HepG2 (cell line): ENCODE measurements around the gene TET3. TPM values are rescaled to one million over a fixed set of nuclear protein-coding genes. Genes with fewer than 3 reads are reported as not detected.

Experiments
- ATAC-seq: fragments of 200-7000 bp; cut with Tn5 transposase; 3 replicates; pipeline ENCODE4 v1.9.1; 2020; ENCODE audit warnings: mild to moderate bottlenecking, moderate library complexity
- BruUV-seq: library from RNA; stranded (reverse); fragments of 400-500 nt; replicated peaks from 2 replicates; lab custom pipeline; 2021; lab: Mats Ljungman, UMichigan
- CTCF ChIA-PET: fragments of 300-600 bp; formaldehyde crosslinking; extraction: SDS; loops from one replicate; lab custom pipeline; 2021; ENCODE audit warnings: low total read pairs, inconsistent platforms, low intra/inter-chr PET ratio; lab: Yijun Ruan, JAX
- POLR2A ChIA-PET: fragments of 350-600 bp; sonication (Branson Sonifier 250); formaldehyde crosslinking; loops from one replicate; lab custom pipeline; 2020; ENCODE audit warnings: antibody characterized with exemption, inconsistent platforms; lab: Yijun Ruan, JAX
- DNase-seq: peaks from one replicate; pipeline ENCODE4 v3.0.0-alpha.2; 2015; ENCODE audit warnings: low spot score
- FAIRE-seq: peaks from 3 replicates; lab custom pipeline; 2011; peaks lifted over from hg19 to GRCh38; lab: Jason Lieb, UNC
- H2AFZ ChIP-seq: one replicate; pipeline ENCODE4 v1.6.1; 2011; ENCODE audit warnings: low read length, inconsistent platforms
- H3K27ac ChIP-seq: fragments of 300-600 bp; 3 replicates; pipeline ENCODE4 v1.8.0; 2011; ENCODE audit warnings: mixed run types, mild to moderate bottlenecking, mixed read lengths, low read length, inconsistent platforms; ENCODE audit not compliant: insufficient read depth; ENCODE audit errors: extremely low read length
- H3K27me3 ChIP-seq, 2 experiments: fragments of 200-600 bp in 1 of 2; 2 replicates in 1 of 2; 3 replicates in 1 of 2; pipeline versions ENCODE4 v1.6.0 to v1.8.0; 2011; ENCODE audit warnings: low read length in 2 of 2, mild to moderate bottlenecking in 2 of 2, moderate library complexity in 2 of 2, inconsistent platforms in 1 of 2; ENCODE audit not compliant: insufficient read depth in 2 of 2, control insufficient read depth in 1 of 2
- H3K36me3 ChIP-seq, 2 experiments: fragments of 200-600 bp in 1 of 2; replicated peaks in 1 of 2; 2 replicates in 1 of 2; 3 replicates in 1 of 2; pipeline versions ENCODE4 v1.5.1 to v1.8.0; 2011; ENCODE audit warnings: low read length in 2 of 2, inconsistent platforms in 1 of 2; ENCODE audit not compliant: insufficient read depth in 2 of 2, control insufficient read depth in 1 of 2
- H3K4me1 ChIP-seq: 2 replicates; pipeline ENCODE4 v1.5.1; 2012; ENCODE audit warnings: low read length, inconsistent platforms; ENCODE audit not compliant: insufficient read depth
- H3K4me2 ChIP-seq: 2 replicates; pipeline ENCODE4 v1.6.0; 2011; ENCODE audit warnings: low read depth, low read length, inconsistent platforms
- H3K4me3 ChIP-seq, 3 experiments: fragments of 200-600 bp in 1 of 3; sonication (generic), shearing (Covaris generic) in 1 of 3; replicated peaks in 1 of 3; 2 replicates each; pipeline ENCODE4 v1.5.1; 2011 to 2016; ENCODE audit warnings: low read length in 3 of 3, inconsistent platforms in 2 of 3, low read depth in 2 of 3, mild to moderate bottlenecking in 2 of 3, control low read depth in 1 of 3, mixed read lengths in 1 of 3; ENCODE audit not compliant: insufficient read depth in 1 of 3
- H3K79me2 ChIP-seq: one replicate; pipeline ENCODE4 v1.6.1; 2011; ENCODE audit warnings: low read length, inconsistent platforms; ENCODE audit not compliant: insufficient read depth
- H3K9ac ChIP-seq: 2 replicates; pipeline ENCODE4 v1.6.0; 2011; ENCODE audit warnings: mild to moderate bottlenecking, low read depth, low read length, inconsistent platforms; ENCODE audit not compliant: insufficient read depth
- H3K9me3 ChIP-seq: 2 replicates; pipeline ENCODE4 v1.5.1; 2012; ENCODE audit warnings: mild to moderate bottlenecking, low read length
- H4K20me1 ChIP-seq: 2 replicates; pipeline ENCODE4 v1.6.0; 2011; ENCODE audit warnings: inconsistent platforms, mild to moderate bottlenecking, low read length, moderate library complexity; ENCODE audit not compliant: insufficient read depth
- AHDC1 ChIP-seq: sonication (generic); formaldehyde crosslinking; IDR thresholded peaks from 2 replicates; pipeline ENCODE4 v1.5.1; 2020; ENCODE audit warnings: mild to moderate bottlenecking, missing genetic modification reagents, borderline replicate concordance
- ETV6 ChIP-seq: sonication (generic); formaldehyde crosslinking; conservative IDR thresholded peaks from 2 replicates; pipeline ENCODE4 v1.4.0; 2020; ENCODE audit warnings: missing genetic modification reagents
- KDM2A ChIP-seq: sonication (generic); formaldehyde crosslinking; IDR thresholded peaks from 2 replicates; pipeline ENCODE4 v1.4.0; 2020; ENCODE audit warnings: low read depth, missing genetic modification reagents, borderline replicate concordance
- KLF11 ChIP-seq: IDR thresholded peaks from 2 replicates; pipeline ENCODE4 v1.6.1; 2016; ENCODE audit warnings: missing compliant biosample characterization
- NRL ChIP-seq: sonication (generic); formaldehyde crosslinking; IDR thresholded peaks from 2 replicates; pipeline ENCODE4 v1.5.0; 2020; ENCODE audit warnings: missing genetic modification reagents, mild to moderate bottlenecking, moderate library complexity, borderline replicate concordance
- PCBP1 ChIP-seq: fragments of 200-400 bp; formaldehyde crosslinking; IDR thresholded peaks from 2 replicates; pipeline ENCODE4 v1.6.1; 2017; ENCODE audit warnings: mild to moderate bottlenecking, low read depth, low read length, borderline replicate concordance
- TGIF2 ChIP-seq: IDR thresholded peaks from 2 replicates; pipeline ENCODE4 v1.6.1; 2016; ENCODE audit warnings: control low read depth, missing compliant biosample characterization
- ZBTB8A ChIP-seq: sonication (generic); formaldehyde crosslinking; IDR thresholded peaks from 2 replicates; pipeline ENCODE4 v1.4.0; 2020; ENCODE audit warnings: mild to moderate bottlenecking, low read depth, missing genetic modification reagents, borderline replicate concordance
- ZNF619 ChIP-seq: sonication (generic); formaldehyde crosslinking; IDR thresholded peaks from 2 replicates; pipeline ENCODE4 v1.4.0; 2020; ENCODE audit warnings: mild to moderate bottlenecking, missing genetic modification reagents
- ZNF639 ChIP-seq: conservative IDR thresholded peaks from 2 replicates; pipeline ENCODE4 v1.6.1; 2018; ENCODE audit warnings: missing genetic modification reagents
- ZNF672 ChIP-seq: sonication (generic); formaldehyde crosslinking; IDR thresholded peaks from 2 replicates; pipeline ENCODE4 v1.8.1; 2022; ENCODE audit warnings: missing genetic modification reagents
- ZNF724P ChIP-seq: sonication (generic); formaldehyde crosslinking; IDR thresholded peaks from 2 replicates; pipeline ENCODE4 v1.8.0; 2022; ENCODE audit warnings: missing genetic modification reagents, borderline replicate concordance
- ZNF839 ChIP-seq: sonication (generic); formaldehyde crosslinking; IDR thresholded peaks from 2 replicates; pipeline ENCODE4 v1.4.0; 2020; ENCODE audit warnings: missing genetic modification reagents, mild to moderate bottlenecking, borderline replicate concordance
- WGBS: methylation state at CpG from one replicate; pipeline ENCODE4 v1.1.6; 2017; ENCODE audit warnings: low lambda C conversion rate; 5-methylcytosine and 5-hydroxymethylcytosine counted together
- in situ Hi-C: cut with HindIII; loops from 2 replicates; pipeline ENCODE4 v1.10.0; 2017; ENCODE audit warnings: low pct_unique_long_range_greater_than_20kb; ENCODE audit not compliant: extremely low pct_ligation_motif_present
- intact Hi-C: fragments of 100-400 bp; cut with micrococcal nuclease; formaldehyde crosslinking; loops from one replicate; pipeline ENCODE4 v1.10.0; 2022; ENCODE audit not compliant: unreplicated experiment
- polyA plus RNA-seq, 8 experiments: library from polyadenylated mRNA; depleted of rRNA in 3 of 8; stranded (reverse) in 7 of 8; unstranded in 1 of 8; fragments of >200 nt; fragmentation: Illumina TruSeq in 4 of 8; extraction: Trizol in 4 of 8; gene quantifications; 2 replicates each; pipeline versions ENCODE4 v1.2.1 to v1.2.3, GENCODE V29; 2011 to 2016; ENCODE audit warnings: low read depth in 4 of 8, missing spikeins in 1 of 8, mixed read lengths in 1 of 8; ENCODE audit not compliant: insufficient read depth in 1 of 8
- total RNA-seq, 5 experiments: library from RNA; depleted of rRNA; stranded (reverse); fragments of >200 nt; fragmentation: Illumina TruSeq; extraction: Trizol; gene quantifications; 2 replicates each; pipeline ENCODE4 v1.2.3, GENCODE V29; 2016; ENCODE audit warnings: low read depth in 1 of 5

The TET3 gene
- total and polyA plus RNA-seq, 2 of the 13 experiments (the other 11 are each of a cell fraction or from before 2014, with no cell fraction given): 4.3 to 6.8 TPM

- no peak overlapping the region for H3K4me2 ChIP-seq
- no peak for DNase-seq
- ChIA-PET CTCF (no interaction called here), POLR2A (no interaction called here)
- no TSS peak for BruUV-seq
- intact Hi-C loops: no loop called here
- H4K20me1 ChIP-seq: peaks cover 11% of the 10 kb centered on the region; the same call in 1 of the 2 replicates
- H2AFZ ChIP-seq: no peak overlapping the region
- no peak overlapping the region for H3K4me3 ChIP-seq
- TF ChIP-seq ETV6 (CRISPR knock-in tag): no peak
- no peak for TF ChIP-seq ZNF619 (CRISPR knock-in tag)
- no peak for TF ChIP-seq ZNF839
- TF ChIP-seq KDM2A (CRISPR knock-in tag): no peak
- TF ChIP-seq ZNF639 (CRISPR knock-in tag): no peak
- TF ChIP-seq ZNF724P (CRISPR knock-in tag): no peak
- TF ChIP-seq TGIF2: no peak
- ATAC-seq: no peak
- peaks cover 80% of the 10 kb centered on the region for H3K79me2 ChIP-seq
- no peaks in the 10 kb centered on the region for H3K27me3 ChIP-seq
- H3K27ac ChIP-seq: no peak overlapping the region
- in situ Hi-C loops: no loop called here
- H3K36me3 ChIP-seq: peaks cover 13 to 60% of the 10 kb centered on the region in 2 experiments
- no peak overlapping the region for H3K9ac ChIP-seq
- no peaks in the 10 kb centered on the region for H3K9me3 ChIP-seq
- WGBS: 97% methylated on average over 3 of the region's 3 CpGs
- H3K4me1 ChIP-seq: peaks cover 22% of the 10 kb centered on the region
- FAIRE-seq: no peak
These were observed 8.7 kb downstream of the TET3 start for GRCh38 chr2:73993376-73993775.

GRCh38 chr2:73993778-73994177 lies 9.1 kb downstream of the TET3 start:
- DNase-seq (no peak), FAIRE-seq (no peak), ATAC-seq (no peak)
- Histone ChIP-seq H3K4me1 (peaks cover 20% of the 10 kb centered on the region), H3K9ac (no peak overlapping the region), H3K4me3 (no peak overlapping the region), H4K20me1 (peaks cover 11% of the 10 kb centered on the region; the same call in 1 of the 2 replicates), H3K36me3 (peaks cover 13 to 62% of the 10 kb centered on the region in 2 experiments), H2AFZ (no peak overlapping the region), H3K79me2 (peaks cover 80% of the 10 kb centered on the region), H3K9me3 (no peaks in the 10 kb centered on the region), H3K4me2 (no peak overlapping the region), H3K27me3 (no peaks in the 10 kb centered on the region), H3K27ac (no peak overlapping the region)
- ChIA-PET CTCF (no interaction called here), POLR2A (no interaction called here)
- BruUV-seq: no TSS peak
- in situ Hi-C loops: no loop called here
- WGBS: 94% methylated on average over 4 of the region's 4 CpGs
- intact Hi-C loops: no loop called here
- TF ChIP-seq KLF11 (CRISPR knock-in tag) (no peak), ZBTB8A (CRISPR knock-in tag) (no peak), ZNF672 (CRISPR knock-in tag) (no peak), AHDC1 (CRISPR knock-in tag) (no peak), NRL (CRISPR knock-in tag) (no peak), PCBP1 (no peak)
